ENCODE results near the gene SRRD. TPM values are rescaled to one million over a fixed set of nuclear protein-coding genes. Genes with fewer than 3 reads are reported as not detected.

Gene SRRD
- total and polyA plus RNA-seq, 2 donors: 11.7 to 13.1 TPM

DNA sequence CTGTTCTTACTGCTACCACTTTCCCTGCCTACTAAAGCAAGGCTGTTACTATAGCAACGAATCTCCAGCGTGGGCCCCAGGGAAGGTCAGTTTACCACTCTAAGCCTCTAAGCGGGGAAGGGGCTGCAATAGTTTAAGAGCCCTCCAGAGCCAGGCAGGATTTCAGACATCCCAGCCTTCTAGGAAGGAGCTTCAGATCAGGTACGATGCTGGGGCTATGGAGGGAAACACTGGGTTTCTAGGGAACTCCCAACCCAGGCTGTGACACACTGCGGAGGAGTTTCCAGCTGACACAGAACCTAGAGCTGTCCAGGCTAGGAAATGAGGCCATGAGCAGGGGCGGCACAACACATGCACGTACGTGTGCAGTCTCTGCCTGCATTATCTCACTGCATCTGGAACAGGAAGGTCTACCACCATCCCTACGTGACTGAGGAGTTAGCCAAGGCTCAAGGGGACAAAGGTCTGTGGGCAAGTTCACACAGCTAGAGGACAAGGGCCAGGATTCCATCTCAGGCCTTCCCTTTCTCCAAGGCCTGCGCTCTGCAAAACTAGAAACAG, 20.5 kb upstream of the SRRD start:
- Histone ChIP-seq H3K4me1 (ENCODE audit: insufficient read depth) (no peaks in the 10 kb centered on the region), H3K27ac (ENCODE audit: low read depth) (no peak overlapping the region), H3K36me3 (ENCODE audit: insufficient read depth) (peaks cover 3% of the 10 kb centered on the region), H3K4me3 (ENCODE audit: low read depth, low read length) (no peak overlapping the region)
- DNase-seq (ENCODE audit: extremely low spot score): no peak
- 65% methylated on average over 10 of the region's 10 CpGs for WGBS

DNA sequence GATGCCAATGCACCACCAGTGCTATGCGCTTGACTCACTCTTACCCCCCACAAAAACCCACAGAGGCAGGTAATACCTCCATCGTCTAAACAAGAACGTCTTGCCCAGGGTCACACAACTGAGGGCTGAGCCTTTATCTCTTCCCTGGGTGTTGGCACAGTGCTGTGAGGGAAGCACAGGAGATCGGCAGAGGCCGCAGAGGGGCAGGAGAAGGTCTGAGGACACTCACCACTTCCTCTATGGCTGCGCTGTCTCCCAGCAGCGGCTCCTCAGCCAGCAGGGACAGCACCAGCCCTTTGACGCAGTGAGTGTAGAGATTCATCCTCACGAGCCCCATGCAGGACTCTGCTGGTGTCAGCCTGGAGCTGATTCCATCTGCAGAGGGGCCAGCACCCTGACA, 20.0 kb upstream of the SRRD start:
- H3K4me3 ChIP-seq (ENCODE audit: low read depth, low read length): no peak overlapping the region
- no peak for DNase-seq (ENCODE audit: extremely low spot score)
- 81% methylated on average over 9 of the region's 9 CpGs for WGBS
- no peaks in the 10 kb centered on the region for H3K4me1 ChIP-seq (ENCODE audit: insufficient read depth)
- no peak overlapping the region for H3K27ac ChIP-seq (ENCODE audit: low read depth)
- H3K36me3 ChIP-seq (ENCODE audit: insufficient read depth): peaks cover 3% of the 10 kb centered on the region

DNA sequence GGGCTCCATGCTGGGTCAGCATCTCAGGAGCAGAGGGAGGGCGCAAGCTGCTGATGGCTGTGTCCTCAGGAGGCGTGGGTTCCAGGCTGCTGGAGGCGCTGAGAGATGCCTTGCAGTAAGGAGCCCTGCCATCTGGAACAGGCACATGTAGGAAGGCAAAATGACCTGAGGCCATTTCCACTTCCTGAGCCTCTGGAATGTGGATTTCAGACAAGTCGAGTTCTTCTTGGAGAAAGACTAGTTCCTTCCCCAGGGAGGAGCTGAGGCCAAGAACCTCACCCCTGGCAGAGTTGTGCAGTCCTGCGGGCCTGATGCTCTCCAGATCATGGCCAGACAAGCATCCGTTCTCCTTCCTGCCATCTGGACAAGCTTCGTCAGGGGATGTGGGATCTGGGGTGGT, 19.4 kb upstream of the SRRD start:
- 70% methylated on average over 7 of the region's 7 CpGs for WGBS
- DNase-seq (ENCODE audit: extremely low spot score): no peak
- Histone ChIP-seq H3K36me3 (ENCODE audit: insufficient read depth) (peaks cover 3% of the 10 kb centered on the region), H3K4me1 (ENCODE audit: insufficient read depth) (no peaks in the 10 kb centered on the region), H3K27ac (ENCODE audit: low read depth) (no peak overlapping the region), H3K4me3 (ENCODE audit: low read depth, low read length) (no peak overlapping the region)

DNA sequence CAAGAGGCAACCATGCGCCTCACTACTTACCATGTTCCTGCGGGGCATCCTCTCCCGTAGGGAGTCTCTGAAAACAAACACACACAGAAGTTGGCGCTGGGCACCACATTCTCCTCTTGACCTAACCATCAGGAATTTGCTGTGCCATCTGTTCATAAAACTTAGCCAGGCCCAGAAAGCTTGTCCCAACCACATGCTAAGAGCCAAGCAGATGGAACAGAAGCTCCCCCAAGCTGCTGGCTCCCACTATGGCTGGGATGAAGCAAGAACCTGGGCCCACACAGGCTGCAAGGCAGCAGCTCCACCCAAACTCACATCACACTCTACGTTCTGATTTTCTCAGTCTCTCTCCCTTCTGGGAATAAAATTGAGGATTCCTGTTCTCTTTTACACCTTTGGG, 17.5 kb upstream of the SRRD start:
- Histone ChIP-seq H3K27ac (ENCODE audit: low read depth) (no peak overlapping the region), H3K4me1 (ENCODE audit: insufficient read depth) (no peaks in the 10 kb centered on the region), H3K36me3 (ENCODE audit: insufficient read depth) (peaks cover 5% of the 10 kb centered on the region), H3K4me3 (ENCODE audit: low read depth, low read length) (no peak overlapping the region)
- DNase-seq (ENCODE audit: extremely low spot score): no peak
- 92% methylated on average over 5 of the region's 5 CpGs for WGBS

DNA sequence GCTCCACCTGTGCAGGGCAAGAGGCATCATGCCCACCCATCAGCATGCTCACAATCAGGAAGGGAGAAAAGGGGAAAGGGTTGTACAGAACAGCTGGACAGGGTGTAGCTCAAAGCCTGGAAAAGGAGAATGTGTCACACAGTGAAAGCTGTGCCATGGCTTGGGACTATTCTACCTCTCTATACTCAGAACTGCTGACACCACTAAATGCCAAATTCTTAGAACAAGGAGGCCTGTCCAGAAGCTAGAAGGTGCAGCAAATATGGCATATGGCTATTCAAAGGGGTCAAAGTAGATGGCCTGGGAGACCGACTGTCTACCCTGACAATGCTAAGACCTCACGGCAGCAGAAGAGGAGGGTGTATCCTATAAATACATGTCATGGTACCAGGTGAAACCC, 12.9 kb upstream of the SRRD start:
- DNase-seq (ENCODE audit: extremely low spot score): no peak
- WGBS: 96% methylated on average over 2 of the region's 2 CpGs
- H3K27ac ChIP-seq (ENCODE audit: low read depth): no peak overlapping the region
- peaks cover 7% of the 10 kb centered on the region for H3K36me3 ChIP-seq (ENCODE audit: insufficient read depth)
- H3K4me1 ChIP-seq (ENCODE audit: insufficient read depth): no peaks in the 10 kb centered on the region
- H3K4me3 ChIP-seq (ENCODE audit: low read depth, low read length): no peak overlapping the region

DNA sequence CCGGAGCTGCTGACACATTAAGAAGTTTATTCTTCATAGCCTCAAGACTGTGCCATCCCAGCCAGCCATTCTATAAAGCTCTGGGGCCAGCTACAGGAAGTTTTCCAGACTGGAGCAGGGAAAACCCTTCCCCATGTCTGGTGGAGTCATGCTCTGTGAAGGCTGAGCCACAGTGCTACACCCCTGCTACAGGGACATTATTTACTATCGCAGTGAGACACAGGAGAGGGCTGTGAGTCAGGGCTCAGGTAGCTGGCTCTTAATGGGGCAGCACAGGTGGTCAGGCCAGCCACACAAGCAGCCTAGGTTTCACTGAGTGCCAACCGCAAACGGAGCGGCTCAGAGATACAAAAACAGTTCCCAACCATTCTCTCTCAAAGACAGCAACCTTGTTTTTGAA, 12.2 kb upstream of the SRRD start:
- no peak overlapping the region for H3K4me3 ChIP-seq (ENCODE audit: low read depth, low read length)
- H3K36me3 ChIP-seq (ENCODE audit: insufficient read depth): peaks cover 8% of the 10 kb centered on the region
- DNase-seq (ENCODE audit: extremely low spot score): no peak
- 78% methylated on average over 5 of the region's 5 CpGs for WGBS
- peak overlapping the region; percentile 53 for H3K27ac ChIP-seq (ENCODE audit: low read depth)
- no peaks in the 10 kb centered on the region for H3K4me1 ChIP-seq (ENCODE audit: insufficient read depth)

DNA sequence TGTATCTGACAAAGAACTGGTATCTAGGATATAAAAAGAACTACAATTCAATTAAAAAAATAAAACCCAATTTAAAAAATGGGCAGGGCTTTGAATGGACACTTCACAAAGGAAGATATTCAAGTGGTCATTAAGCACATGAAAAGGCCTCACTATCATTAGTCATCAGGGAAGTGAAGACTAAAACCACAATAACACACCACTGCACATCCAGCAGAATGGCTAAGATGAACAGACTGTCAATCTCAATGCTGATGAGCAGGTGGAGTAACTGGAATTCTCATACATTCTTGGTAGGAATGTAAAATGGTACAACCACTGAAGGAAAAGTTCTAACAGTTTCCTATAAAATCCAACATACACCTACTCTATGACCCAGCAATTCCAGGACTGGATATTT, 9.0 kb upstream of the SRRD start:
- no peak for DNase-seq (ENCODE audit: extremely low spot score)
- Histone ChIP-seq H3K4me3 (ENCODE audit: low read depth, low read length) (no peak overlapping the region), H3K36me3 (ENCODE audit: insufficient read depth) (peaks cover 10% of the 10 kb centered on the region), H3K4me1 (ENCODE audit: insufficient read depth) (no peaks in the 10 kb centered on the region), H3K27ac (ENCODE audit: low read depth) (no peak overlapping the region)

DNA sequence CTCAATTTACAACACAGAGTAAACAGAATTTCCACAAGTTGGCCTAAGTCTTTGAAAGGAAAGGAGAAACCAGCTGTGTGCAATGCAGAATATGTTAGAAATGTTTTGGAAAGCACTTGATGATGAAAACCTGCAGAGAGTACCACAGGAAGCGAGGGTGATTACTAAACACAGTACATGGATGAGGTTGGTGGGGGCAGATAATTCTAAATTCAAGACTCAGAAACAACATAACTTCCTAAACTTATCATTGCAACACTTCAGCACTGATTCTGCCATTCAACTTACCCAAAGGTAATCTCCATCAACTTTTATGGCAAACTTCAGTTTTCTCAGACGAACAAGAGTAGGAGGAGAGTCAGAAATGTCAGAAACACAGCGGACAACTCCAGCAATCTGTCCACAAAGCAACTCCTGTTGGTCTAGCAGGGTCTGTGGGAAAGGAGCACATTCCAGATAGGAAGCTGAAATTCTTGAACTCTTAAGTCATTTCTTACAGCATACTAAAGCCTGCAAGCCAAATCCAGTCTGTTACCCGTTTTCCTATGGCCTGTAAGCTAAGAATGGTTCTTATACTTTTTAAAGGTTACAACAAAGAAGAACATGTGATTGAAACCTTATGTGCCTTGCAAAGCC, 6.9 kb upstream of the SRRD start:
- Histone ChIP-seq H3K36me3 (ENCODE audit: insufficient read depth) (peaks cover 7% of the 10 kb centered on the region), H3K27ac (ENCODE audit: low read depth) (no peak overlapping the region), H3K4me1 (ENCODE audit: insufficient read depth) (no peaks in the 10 kb centered on the region), H3K4me3 (ENCODE audit: low read depth, low read length) (no peak overlapping the region)
- WGBS: 89% methylated on average over 4 of the region's 4 CpGs
- no peak for DNase-seq (ENCODE audit: extremely low spot score)

DNA sequence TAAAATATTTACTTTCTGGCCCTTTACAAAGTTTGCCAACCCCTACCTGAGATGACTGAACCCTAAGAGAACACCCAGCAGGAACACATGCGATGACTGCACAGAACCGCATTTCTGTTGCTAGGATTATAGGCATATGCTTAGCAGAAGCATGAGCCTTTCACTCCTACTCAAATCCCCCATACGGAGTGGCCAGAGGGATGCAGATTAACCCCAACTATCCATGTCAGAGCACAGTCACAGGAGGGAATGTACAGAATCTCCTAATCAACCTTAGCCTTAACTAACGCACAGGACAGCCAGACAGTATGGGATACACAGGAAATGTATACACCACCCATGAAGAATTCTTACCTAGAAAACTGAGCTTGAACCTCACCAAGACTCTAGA, 6.3 kb upstream of the SRRD start:
- DNase-seq (ENCODE audit: extremely low spot score): no peak
- no peaks in the 10 kb centered on the region for H3K4me1 ChIP-seq (ENCODE audit: insufficient read depth)
- no peak overlapping the region for H3K27ac ChIP-seq (ENCODE audit: low read depth)
- no peak overlapping the region for H3K4me3 ChIP-seq (ENCODE audit: low read depth, low read length)
- peaks cover 7% of the 10 kb centered on the region for H3K36me3 ChIP-seq (ENCODE audit: insufficient read depth)
- 39% methylated on average over 4 of the region's 4 CpGs for WGBS

DNA sequence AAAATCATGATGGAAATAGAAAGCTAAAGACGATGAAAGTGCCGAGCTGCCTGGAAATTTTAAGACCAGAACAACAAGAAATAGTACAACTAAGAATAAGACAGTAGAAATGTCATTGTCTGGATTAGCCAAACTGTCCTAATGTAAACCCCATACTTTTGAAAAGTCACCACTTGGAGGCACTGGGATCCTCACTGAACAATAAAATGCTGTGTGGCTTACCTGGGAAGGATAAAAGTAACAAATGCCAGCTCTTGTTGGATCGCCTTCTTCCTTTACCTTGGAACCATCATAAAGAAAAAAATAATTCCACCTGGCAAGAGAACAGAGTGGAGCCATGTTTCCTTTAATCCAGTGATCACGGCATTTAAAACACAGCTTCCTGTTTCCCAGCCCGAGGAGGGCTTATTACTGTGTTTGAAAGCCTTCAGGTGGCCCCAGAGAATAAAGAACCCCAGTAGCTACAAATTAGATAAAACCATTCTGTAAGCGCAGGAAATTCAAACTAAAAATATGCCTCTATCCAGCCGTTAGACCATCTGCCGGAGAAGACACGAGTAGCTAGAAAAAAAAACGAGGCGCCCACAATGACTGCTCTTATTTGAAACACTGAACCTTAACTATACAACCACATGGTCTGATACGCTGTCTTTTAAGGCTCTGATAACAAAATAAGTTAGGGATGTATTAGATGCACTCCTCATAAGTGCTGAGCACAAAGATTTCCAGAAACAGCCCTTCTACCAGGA, 4.5 kb upstream of the SRRD start:
- no peak overlapping the region for H3K4me3 ChIP-seq (ENCODE audit: low read depth, low read length)
- peaks cover 7% of the 10 kb centered on the region for H3K36me3 ChIP-seq (ENCODE audit: insufficient read depth)
- no peaks in the 10 kb centered on the region for H3K4me1 ChIP-seq (ENCODE audit: insufficient read depth)
- no peak for DNase-seq (ENCODE audit: extremely low spot score)
- no peak overlapping the region for H3K27ac ChIP-seq (ENCODE audit: low read depth)
- WGBS: 57% methylated on average over 12 of the region's 12 CpGs

DNA sequence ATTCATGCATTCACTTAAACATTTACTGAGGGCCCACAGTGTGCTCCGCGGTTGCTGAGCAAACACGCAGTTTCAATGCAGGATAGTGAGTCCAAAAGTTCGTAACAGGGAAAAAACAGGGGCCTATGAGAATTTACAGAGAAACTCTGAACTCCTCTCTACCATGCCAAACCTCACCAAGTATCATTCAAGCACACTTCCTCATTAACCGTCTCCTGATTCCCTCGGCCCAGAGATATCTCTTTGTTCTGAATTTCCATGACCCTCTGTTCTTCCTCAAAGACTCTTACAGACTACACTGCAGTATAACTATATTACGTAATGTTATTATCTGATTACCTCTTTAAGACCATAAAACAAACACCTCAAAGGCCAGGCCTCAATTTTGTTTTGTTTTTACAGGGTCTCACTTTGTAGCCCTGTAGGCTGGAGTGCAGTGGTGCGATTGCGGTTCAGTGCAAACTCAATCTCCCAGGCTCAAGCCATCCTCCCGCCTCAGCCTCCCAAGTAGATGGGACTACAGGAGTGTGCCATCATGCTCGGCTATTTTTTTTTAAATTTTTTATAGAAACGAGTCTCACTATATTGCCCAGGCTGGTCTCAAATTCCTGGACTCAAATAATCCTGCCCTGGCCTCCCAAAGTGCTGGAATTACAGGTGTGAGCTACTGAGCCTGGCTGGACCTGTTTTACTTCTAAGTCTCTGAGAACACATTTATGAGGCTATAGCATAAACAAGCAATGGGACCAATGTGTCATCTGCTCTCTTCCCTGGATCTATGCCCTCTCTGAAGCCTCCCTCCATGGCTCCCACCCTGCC, 3.7 kb upstream of the SRRD start:
- no peak overlapping the region for H3K27ac ChIP-seq (ENCODE audit: low read depth)
- DNase-seq (ENCODE audit: extremely low spot score): no peak
- peaks cover under 1% of the 10 kb centered on the region for H3K4me1 ChIP-seq (ENCODE audit: insufficient read depth)
- 60% methylated on average over 12 of the region's 12 CpGs for WGBS
- no peak overlapping the region for H3K4me3 ChIP-seq (ENCODE audit: low read depth, low read length)
- H3K36me3 ChIP-seq (ENCODE audit: insufficient read depth): peaks cover 7% of the 10 kb centered on the region

DNA sequence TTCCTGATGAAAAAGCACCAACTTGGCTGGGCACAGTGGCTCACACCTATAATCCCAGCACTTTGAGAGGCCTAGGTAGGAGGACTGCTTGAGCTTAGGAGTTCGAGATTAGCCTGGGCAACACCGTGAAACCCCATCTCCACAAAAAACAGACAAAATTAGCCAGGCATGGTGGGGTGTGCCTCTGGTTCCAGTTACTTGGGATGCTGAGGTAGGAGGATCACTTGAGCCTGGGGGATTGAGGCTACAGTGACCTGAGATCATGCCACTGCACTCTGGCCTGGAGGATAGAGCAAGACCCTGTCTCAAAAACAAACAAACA, 3.1 kb upstream of the SRRD start:
- Histone ChIP-seq H3K4me3 (ENCODE audit: low read depth, low read length) (no peak overlapping the region), H3K27ac (ENCODE audit: low read depth) (no peak overlapping the region), H3K4me1 (ENCODE audit: insufficient read depth) (peaks cover 3% of the 10 kb centered on the region), H3K36me3 (ENCODE audit: insufficient read depth) (peaks cover 6% of the 10 kb centered on the region)
- WGBS: 66% methylated on average over 2 of the region's 2 CpGs
- DNase-seq (ENCODE audit: extremely low spot score): no peak

DNA sequence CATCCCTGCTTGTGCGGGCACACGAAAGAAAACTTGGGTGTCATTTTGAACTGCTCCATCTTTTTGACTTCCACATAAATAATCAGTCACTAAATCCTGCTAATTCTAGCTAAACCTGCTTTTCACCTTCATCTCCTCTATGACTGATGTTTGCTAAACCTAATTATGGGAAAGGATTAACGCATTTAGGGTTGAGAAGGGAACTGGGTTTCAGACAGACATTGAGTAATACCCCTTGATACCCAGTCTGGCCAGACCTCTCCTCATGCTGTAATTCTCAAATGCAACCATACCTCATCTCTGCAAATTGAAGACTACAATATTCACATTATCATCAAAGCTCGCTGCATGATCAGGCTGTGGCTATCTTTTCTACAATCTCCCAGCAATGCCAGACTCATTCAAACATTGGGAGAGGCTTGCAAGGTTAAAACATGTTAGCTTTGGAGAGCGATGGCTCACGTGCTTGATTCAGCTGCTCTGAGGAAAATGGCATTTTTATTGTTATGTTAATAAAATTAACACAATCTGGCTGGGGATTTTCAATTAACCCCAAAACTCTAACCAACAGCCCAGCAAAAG, 2.5 kb upstream of the SRRD start:
- DNase-seq (ENCODE audit: extremely low spot score): no peak
- no peak overlapping the region for H3K27ac ChIP-seq (ENCODE audit: low read depth)
- no peak overlapping the region for H3K4me3 ChIP-seq (ENCODE audit: low read depth, low read length)
- H3K4me1 ChIP-seq (ENCODE audit: insufficient read depth): peaks cover 3% of the 10 kb centered on the region
- WGBS: 69% methylated on average over 6 of the region's 6 CpGs
- peaks cover 4% of the 10 kb centered on the region for H3K36me3 ChIP-seq (ENCODE audit: insufficient read depth)

Data from urinary bladder (tissue), 4 donors.